ENCODE measurements around the gene FTCD. TPM values are rescaled to one million over a fixed set of nuclear protein-coding genes. Genes with fewer than 3 reads are reported as not detected.

Gene FTCD
- total RNA-seq, 1 experiment from 2014 or later: 5.9 TPM

- ChIA-PET POLR2A (ENCODE audit: unreplicated experiment) (no interaction called here), CTCF (interaction anchor here (0.8 kb wide), 1 partner anchor 22 kb away, joined by 3 read pairs; no protein-coding TSS in a partner anchor)
- Histone ChIP-seq H3K9me2 (ENCODE audit: insufficient read depth) (no peaks in the 10 kb centered on the region), H3K4me1 (replicated peaks; ENCODE audit: insufficient read depth) (no peaks in the 10 kb centered on the region), H3F3A (ENCODE audit: insufficient read depth, low read depth) (no peaks in the 10 kb centered on the region), H3K79me2 (ENCODE audit: low read depth) (no peaks in the 10 kb centered on the region), H4K20me1 (ENCODE audit: insufficient read depth) (no peaks in the 10 kb centered on the region), H3K27me3 (ENCODE audit: insufficient read depth, low read depth) (no peaks in the 10 kb centered on the region), H3K4me3 (no peak overlapping the region), H3K36me3 (ENCODE audit: low read depth) (no peaks in the 10 kb centered on the region), H3K27ac (no peak overlapping the region), H3K4me2 (no peak overlapping the region), H2AFZ (no peak overlapping the region), H3K9me3 (ENCODE audit: insufficient read depth, low read depth) (no peaks in the 10 kb centered on the region)
- no TSS peak for BruUV-seq (replicated peaks)
- intact Hi-C loops (cut with micrococcal nuclease; ENCODE audit: unreplicated experiment): no loop called here
- DNase-seq: no peak
- TF ChIP-seq CTCF (conservative IDR thresholded peaks at IDR 0.05) (no peak), EZH2 (IDR thresholded peaks at IDR 0.05; ENCODE audit: low read depth) (no peak)
Measured at GRCh38 chr21:46121286-46122221, 33.8 kb downstream of the FTCD start.

- Histone ChIP-seq H3K27ac (no peak overlapping the region), H3K4me2 (no peak overlapping the region), H3F3A (ENCODE audit: insufficient read depth, low read depth) (no peaks in the 10 kb centered on the region), H2AFZ (no peak overlapping the region), H3K9me2 (ENCODE audit: insufficient read depth) (no peaks in the 10 kb centered on the region), H3K36me3 (ENCODE audit: low read depth) (no peaks in the 10 kb centered on the region), H3K27me3 (ENCODE audit: insufficient read depth, low read depth) (no peaks in the 10 kb centered on the region), H4K20me1 (ENCODE audit: insufficient read depth) (no peaks in the 10 kb centered on the region), H3K4me1 (replicated peaks; ENCODE audit: insufficient read depth) (no peaks in the 10 kb centered on the region), H3K4me3 (no peak overlapping the region), H3K79me2 (ENCODE audit: low read depth) (no peaks in the 10 kb centered on the region), H3K9me3 (ENCODE audit: insufficient read depth, low read depth) (no peaks in the 10 kb centered on the region)
- ChIA-PET POLR2A (ENCODE audit: unreplicated experiment) (no interaction called here), CTCF (no interaction called here)
- BruUV-seq (replicated peaks): no TSS peak
- TF ChIP-seq EZH2 (IDR thresholded peaks at IDR 0.05; ENCODE audit: low read depth) (no peak), CTCF (conservative IDR thresholded peaks at IDR 0.05) (no peak)
- intact Hi-C loops (cut with micrococcal nuclease; ENCODE audit: unreplicated experiment): no loop called here
- no peak for DNase-seq
Measured at GRCh38 chr21:46120301-46121285, 34.8 kb downstream of the FTCD start.

GRCh38 chr21:46119637-46120271, 35.6 kb downstream of the FTCD start:
- Histone ChIP-seq H3K4me1 (replicated peaks; ENCODE audit: insufficient read depth) (no peaks in the 10 kb centered on the region), H3F3A (ENCODE audit: insufficient read depth, low read depth) (no peaks in the 10 kb centered on the region), H2AFZ (no peak overlapping the region), H3K4me3 (no peak overlapping the region), H4K20me1 (ENCODE audit: insufficient read depth) (no peaks in the 10 kb centered on the region), H3K79me2 (ENCODE audit: low read depth) (no peaks in the 10 kb centered on the region), H3K9me2 (ENCODE audit: insufficient read depth) (no peaks in the 10 kb centered on the region), H3K4me2 (no peak overlapping the region), H3K27ac (no peak overlapping the region), H3K9me3 (ENCODE audit: insufficient read depth, low read depth) (no peaks in the 10 kb centered on the region), H3K36me3 (ENCODE audit: low read depth) (no peaks in the 10 kb centered on the region), H3K27me3 (ENCODE audit: insufficient read depth, low read depth) (no peaks in the 10 kb centered on the region)
- BruUV-seq (replicated peaks): no TSS peak
- CTCF ChIA-PET: no interaction called here
- intact Hi-C loops (cut with micrococcal nuclease; ENCODE audit: unreplicated experiment): no loop called here
- TF ChIP-seq CTCF (conservative IDR thresholded peaks at IDR 0.05) (no peak), EZH2 (IDR thresholded peaks at IDR 0.05; ENCODE audit: low read depth) (no peak)
- DNase-seq: no peak
- POLR2A ChIA-PET (ENCODE audit: unreplicated experiment): no interaction called here
